ENCODE measurements around the gene PGA3.
"Not testable (repeated sequence)": the region's sequence is repeated elsewhere in the genome, so short reads cannot be mapped to it uniquely, and the experiment has no call there.

The PGA3 gene

DNA sequence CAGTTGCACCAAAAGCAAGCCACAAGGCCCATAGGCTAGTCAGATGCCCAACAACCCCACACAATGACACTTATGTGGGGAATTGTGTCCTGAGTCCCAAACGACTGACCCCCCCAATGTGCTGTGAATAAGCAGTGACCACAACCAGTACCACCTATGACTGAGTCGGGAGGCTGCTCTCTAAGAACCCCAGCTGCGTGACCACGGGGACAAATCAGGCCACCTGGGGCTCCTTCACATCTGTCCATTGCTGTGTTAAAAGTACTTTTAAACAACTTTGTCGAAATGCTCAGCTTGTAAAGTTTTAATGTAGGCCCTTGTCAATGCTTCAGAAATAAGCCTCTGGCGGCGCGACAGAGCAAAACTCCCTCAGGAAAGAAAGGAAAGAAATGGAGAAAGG, 37.0 kb downstream of the PGA3 start:
- not testable (repeated sequence) for DNase-seq

DNA sequence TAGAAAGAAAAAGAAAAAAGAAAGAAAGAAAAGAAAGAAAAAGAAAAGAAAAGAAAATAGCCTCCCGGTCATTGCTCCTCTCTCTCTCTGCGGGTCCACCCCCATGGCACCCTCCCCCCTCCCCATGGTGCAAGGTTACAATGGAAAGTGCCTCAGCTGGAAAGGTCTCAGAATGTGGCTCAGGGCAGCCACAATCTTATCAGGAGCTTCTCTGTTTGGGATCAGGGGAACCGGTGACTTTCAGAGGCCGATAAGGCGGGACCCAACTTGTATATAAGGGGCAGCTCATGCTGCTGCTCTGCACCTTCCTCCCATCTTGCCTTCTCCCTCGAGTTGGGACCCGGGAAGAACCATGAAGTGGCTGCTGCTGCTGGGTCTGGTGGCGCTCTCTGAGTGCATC, 37.6 kb downstream of the PGA3 start, which contains the start of gene PGA5:
PGA5 (plus strand) TSS at position 301 of the 400 bp plus-strand sequence; CDS start at position 353, 52 bp downstream.
- intact Hi-C loops (cut with DNase I; ENCODE audit: low total_unique reads); H3K36me3 ChIP-seq; H3K9me3 ChIP-seq; H3K4me3 ChIP-seq; H3K27me3 ChIP-seq; DNase-seq; H3K27ac ChIP-seq; H3K4me1 ChIP-seq: not testable (repeated sequence)

More for the DNA sequence above, 37.0 kb downstream of the PGA3 start:
- H3K36me3 ChIP-seq; H3K4me1 ChIP-seq; H3K27ac ChIP-seq; H3K27me3 ChIP-seq; H3K9me3 ChIP-seq; intact Hi-C loops (cut with DNase I; ENCODE audit: low total_unique reads); H3K4me3 ChIP-seq: not testable (repeated sequence)

DNA sequence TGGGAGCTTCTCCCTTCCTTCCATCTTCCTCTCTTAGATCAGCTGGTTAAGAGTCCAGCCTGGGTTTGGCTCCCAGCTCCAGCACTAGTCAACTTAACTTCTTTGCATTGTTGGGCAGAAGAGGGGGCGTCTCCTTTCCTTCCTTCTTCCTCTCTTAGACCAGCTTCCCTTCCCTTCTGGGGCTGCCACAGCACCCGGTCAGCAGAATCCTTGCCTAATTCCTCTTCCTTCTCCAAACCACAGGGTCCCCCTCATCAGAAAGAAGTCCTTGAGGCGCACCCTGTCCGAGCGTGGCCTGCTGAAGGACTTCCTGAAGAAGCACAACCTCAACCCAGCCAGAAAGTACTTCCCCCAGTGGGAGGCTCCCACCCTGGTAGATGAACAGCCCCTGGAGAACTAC, 38.2 kb downstream of the PGA3 start:
- intact Hi-C loops (cut with DNase I; ENCODE audit: low total_unique reads); H3K9me3 ChIP-seq; DNase-seq: not testable (repeated sequence)

DNA sequence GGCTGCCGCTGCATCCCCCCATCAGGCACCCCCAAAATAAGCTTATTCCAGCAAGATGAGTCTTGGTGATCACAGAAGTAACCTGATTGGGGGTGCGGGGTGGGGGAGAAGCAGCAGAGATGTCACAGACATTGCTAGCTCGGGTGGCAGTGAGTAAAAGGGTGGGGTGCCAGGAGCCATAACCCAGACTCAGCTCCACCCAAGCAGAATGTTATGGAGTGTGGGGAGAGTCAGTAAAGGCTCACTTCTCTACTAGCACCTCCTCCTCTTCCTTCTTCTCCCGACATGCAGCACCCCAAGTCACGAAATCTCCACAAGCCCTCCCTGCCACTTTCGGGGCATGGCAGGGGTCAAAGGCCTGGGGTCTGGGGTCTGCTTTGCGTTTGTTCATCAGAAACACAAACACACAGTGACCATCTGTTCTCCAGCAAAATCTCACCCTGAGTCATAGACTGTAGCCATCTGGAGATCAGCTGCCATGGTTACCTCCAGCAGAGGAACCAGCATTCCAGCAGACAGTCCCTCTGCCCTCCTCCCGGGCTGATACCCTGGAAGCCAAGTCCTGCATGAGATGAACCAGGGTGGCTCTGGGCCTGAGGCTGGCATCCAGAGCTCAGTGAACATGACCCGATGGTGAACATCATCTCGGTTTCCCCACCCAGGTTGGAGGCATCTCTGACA, 42.1 kb downstream of the PGA3 start:
- intact Hi-C loops (cut with DNase I; ENCODE audit: low total_unique reads); H3K9me3 ChIP-seq; DNase-seq: not testable (repeated sequence)

More for the DNA sequence above, 38.2 kb downstream of the PGA3 start:
- not testable (repeated sequence) for H3K27ac ChIP-seq, H3K36me3 ChIP-seq, H3K4me3 ChIP-seq, H3K4me1 ChIP-seq, H3K27me3 ChIP-seq

DNA sequence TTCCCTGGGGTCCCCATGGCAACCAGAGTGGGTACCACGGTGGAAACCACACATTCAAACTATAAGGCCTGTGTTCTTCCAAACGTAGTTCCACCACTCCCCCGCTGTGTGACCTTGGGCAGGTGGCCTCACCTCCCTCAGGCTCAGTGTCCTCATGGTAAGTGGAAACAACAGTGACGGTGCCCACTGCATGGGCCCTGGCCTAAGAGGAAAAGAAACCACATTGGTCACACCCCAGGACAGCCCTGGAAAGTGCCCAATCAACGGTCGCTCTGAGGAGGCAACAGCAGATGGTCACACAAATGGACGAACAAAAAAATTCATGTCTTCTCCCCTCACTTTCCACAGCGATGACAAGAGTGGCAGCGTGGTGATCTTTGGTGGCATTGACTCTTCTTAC, 44.8 kb downstream of the PGA3 start:
- intact Hi-C loops (cut with DNase I; ENCODE audit: low total_unique reads); DNase-seq; H3K4me1 ChIP-seq; H3K9me3 ChIP-seq; H3K36me3 ChIP-seq; H3K4me3 ChIP-seq; H3K27ac ChIP-seq; H3K27me3 ChIP-seq: not testable (repeated sequence)

More for the DNA sequence above, 42.1 kb downstream of the PGA3 start:
- H3K27ac ChIP-seq, H3K4me3 ChIP-seq, H3K27me3 ChIP-seq, H3K36me3 ChIP-seq, H3K4me1 ChIP-seq: not testable (repeated sequence)

DNA sequence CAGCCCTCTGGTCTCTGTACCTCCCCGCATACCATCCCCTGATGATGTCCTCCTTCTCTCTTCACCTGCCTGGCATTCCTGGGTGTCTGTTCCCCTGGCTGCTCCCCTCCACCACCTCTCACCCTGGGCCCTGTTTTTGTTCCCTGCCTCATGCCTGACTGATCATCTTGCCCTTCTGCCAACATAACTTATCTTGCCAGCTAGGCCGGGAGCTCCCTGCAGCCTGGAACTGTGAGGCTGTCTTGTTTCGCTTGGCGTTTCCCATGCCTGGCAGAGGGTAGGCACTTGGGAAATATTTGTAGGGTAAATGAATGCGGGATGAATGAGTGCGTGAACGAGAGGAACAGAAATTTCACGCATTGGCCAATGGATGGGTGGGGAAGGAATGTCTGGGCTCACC, 45.9 kb downstream of the PGA3 start:
- H3K4me1 ChIP-seq; H3K36me3 ChIP-seq; intact Hi-C loops (cut with DNase I; ENCODE audit: low total_unique reads); DNase-seq; H3K27me3 ChIP-seq; H3K9me3 ChIP-seq; H3K4me3 ChIP-seq; H3K27ac ChIP-seq: not testable (repeated sequence)

DNA sequence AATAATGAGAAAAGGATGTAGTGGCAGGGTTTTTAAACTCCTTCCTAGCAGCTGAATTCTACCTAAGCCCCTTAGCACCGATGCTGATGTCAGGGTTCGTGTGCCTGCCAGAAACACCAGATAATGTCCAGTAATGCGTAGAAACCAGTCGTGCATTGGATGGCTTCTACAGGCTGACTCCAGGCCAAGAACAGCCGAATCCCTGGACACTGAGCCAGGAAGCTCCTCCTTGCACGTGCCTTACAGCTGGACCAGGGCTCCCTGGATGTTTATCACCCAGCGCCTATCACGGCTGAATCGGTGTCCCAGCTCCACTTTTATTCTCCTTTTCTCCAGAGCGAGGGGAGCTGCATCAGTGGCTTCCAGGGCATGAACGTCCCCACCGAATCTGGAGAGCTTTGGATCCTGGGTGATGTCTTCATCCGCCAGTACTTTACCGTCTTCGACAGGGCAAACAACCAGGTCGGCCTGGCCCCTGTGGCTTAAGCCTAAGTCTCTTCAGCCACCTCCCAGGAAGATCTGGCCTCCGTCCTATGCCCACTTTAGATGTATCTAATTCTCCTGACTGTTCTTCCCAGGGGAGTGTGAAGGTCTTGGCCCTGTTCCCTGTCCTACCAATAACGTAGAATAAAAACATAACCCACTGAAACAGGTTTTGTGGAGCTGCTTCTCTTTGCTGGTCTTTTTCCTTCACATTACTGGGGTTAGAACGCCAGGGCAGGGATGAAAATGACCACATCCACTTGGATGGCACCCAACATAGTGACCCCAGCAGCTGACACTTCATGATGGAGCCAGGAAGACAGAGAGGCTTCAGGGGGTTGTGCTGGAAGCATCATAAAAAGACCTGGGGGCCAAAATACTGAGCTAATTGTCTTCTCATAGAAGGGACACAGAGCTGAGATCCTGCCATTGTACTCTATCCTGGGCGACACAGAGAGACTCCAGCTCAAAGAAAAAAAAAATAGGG, 47.8 kb downstream of the PGA3 start:
- intact Hi-C loops (cut with DNase I; ENCODE audit: low total_unique reads); H3K4me1 ChIP-seq; H3K4me3 ChIP-seq; H3K9me3 ChIP-seq; H3K27ac ChIP-seq; H3K27me3 ChIP-seq; H3K36me3 ChIP-seq; DNase-seq: not testable (repeated sequence)

DNA sequence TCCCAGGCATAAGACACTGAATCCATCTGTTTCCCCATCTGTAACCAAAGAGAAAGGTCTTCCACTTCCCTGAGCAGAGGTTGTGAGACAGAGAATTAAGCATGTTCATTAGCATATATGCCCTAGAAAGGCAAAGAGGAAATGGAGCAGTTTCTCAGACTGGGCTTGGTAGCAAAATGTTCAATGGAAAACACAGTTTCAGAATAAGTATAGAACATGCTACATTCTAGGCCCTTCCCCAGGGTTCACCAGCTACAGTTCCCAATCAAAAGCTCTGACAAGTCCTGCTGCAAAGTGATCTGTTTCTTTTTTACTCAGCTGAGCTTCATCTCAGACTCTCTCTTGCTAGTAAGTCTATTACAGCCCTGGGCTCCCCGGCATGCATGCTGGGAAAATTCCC, 49.0 kb downstream of the PGA3 start:
- H3K4me3 ChIP-seq; H3K36me3 ChIP-seq; H3K27ac ChIP-seq; H3K9me3 ChIP-seq; H3K27me3 ChIP-seq; DNase-seq; H3K4me1 ChIP-seq; intact Hi-C loops (cut with DNase I; ENCODE audit: low total_unique reads): not testable (repeated sequence)

DNA sequence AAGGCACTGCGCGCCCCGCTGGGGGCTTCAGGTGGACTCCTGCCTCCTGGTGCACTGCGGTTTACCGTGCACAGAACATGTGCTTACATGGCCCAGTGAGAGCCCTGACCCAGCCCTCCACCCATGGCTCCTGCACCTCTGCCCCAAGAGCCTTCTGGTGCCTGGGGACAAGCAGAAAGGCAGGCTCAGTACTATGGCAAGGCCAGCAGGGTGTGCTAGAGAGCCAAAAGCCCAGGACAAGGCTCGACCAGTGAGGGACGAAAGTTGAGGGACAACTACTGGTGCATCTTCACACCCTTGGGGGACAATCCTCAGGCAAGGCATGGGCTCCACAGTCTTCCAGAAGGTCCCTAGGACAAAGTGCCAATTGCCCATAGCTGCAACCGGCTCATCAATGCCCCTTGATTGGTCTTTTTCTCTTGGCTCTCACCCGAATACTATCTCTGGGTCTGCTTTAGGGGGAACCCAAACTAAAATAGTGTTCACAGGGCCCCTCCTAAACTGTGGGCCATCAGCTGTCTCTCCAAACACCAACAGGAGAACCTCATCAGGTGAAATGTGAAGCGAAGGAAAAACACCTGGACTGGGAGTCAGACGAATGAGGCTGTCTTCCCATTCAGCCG, 51.2 kb downstream of the PGA3 start:
- no peak overlapping the region for H3K27ac ChIP-seq
- DNase-seq, result peak in 1 of 2 donors; percentile 31
- intact Hi-C loops (cut with DNase I; ENCODE audit: low total_unique reads), result no loop called here

More for the DNA sequence above, 51.2 kb downstream of the PGA3 start:
- Histone ChIP-seq H3K36me3 (peaks cover 0 to 9% (median 0%) of the 10 kb centered on the region in 3 donors), H3K4me1 (no peaks in the 10 kb centered on the region), H3K9me3 (no peaks in the 10 kb centered on the region), H3K4me3 (no peak overlapping the region), H3K27me3 (no peaks in the 10 kb centered on the region)
- TF ChIP-seq, protein P1, sequence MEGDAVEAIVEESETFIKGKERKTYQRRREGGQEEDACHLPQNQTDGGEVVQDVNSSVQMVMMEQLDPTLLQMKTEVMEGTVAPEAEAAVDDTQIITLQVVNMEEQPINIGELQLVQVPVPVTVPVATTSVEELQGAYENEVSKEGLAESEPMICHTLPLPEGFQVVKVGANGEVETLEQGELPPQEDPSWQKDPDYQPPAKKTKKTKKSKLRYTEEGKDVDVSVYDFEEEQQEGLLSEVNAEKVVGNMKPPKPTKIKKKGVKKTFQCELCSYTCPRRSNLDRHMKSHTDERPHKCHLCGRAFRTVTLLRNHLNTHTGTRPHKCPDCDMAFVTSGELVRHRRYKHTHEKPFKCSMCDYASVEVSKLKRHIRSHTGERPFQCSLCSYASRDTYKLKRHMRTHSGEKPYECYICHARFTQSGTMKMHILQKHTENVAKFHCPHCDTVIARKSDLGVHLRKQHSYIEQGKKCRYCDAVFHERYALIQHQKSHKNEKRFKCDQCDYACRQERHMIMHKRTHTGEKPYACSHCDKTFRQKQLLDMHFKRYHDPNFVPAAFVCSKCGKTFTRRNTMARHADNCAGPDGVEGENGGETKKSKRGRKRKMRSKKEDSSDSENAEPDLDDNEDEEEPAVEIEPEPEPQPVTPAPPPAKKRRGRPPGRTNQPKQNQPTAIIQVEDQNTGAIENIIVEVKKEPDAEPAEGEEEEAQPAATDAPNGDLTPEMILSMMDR (IDR thresholded peaks at IDR 0.05), result peak; percentile 54 to 63

Data from tibial artery (tissue), 4 donors.